Measurements from ENCODE around the gene C1RL.

C1RL gene

DNA sequence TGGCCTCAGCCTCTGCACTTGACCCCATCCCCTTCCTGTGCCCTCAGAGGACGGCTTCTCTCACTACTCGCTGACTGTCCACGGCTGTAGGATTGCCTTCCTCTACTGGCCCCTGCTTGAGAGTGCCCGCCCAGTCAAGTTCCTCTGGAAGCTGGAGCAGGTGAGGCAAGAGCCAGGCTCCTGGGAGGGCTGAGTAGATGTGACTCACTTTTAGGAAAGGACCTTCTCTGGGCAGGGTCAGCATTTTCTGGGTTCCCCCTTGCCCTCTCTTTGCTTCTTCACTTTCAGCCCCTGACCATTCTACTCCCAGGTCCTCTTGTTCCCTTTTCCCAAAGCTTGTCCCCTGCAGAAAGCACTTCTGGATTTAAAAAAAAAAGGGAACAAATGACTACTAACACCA is 28.9 kb upstream of the C1RL start:
- no peak for DNase-seq

DNA sequence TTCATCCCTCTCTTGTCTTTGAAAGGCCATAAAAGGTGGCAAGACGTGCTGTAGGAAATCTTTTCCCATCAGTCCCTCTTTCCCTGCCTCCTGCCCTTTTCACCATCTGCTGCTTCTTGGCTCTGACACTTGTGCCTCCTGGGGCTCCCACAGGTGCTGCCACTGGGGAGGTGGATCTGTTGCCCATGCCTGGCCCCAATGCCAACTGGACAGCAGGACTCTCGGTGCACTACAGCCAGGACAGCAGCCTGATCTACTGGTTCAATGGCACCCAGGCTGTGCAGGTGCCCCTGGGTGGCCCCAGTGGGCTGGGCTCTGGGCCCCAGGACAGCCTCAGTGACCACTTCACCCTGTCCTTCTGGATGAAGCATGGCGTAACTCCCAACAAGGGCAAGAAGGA is 27.7 kb upstream of the C1RL start:
- DNase-seq: no peak

DNA sequence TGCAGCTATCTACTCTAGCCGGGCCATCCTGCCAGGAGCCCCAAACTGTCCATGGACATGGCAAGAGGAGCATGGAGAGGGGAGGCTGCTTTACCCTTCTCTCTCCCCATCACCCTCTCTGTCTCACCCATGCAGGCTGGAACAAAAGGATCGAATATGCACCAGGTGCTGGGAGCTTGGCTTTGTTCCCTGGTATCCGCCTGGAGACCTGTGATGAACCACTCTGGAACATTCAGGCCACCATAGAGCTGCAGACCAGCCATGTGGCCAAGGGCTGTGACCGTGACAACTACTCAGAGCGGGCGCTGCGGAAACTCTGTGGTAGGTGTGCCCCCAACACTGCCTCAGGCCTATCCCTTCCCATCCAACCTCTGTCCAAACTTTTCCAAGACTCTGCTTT is 27.1 kb upstream of the C1RL start:
- no peak for DNase-seq

DNA sequence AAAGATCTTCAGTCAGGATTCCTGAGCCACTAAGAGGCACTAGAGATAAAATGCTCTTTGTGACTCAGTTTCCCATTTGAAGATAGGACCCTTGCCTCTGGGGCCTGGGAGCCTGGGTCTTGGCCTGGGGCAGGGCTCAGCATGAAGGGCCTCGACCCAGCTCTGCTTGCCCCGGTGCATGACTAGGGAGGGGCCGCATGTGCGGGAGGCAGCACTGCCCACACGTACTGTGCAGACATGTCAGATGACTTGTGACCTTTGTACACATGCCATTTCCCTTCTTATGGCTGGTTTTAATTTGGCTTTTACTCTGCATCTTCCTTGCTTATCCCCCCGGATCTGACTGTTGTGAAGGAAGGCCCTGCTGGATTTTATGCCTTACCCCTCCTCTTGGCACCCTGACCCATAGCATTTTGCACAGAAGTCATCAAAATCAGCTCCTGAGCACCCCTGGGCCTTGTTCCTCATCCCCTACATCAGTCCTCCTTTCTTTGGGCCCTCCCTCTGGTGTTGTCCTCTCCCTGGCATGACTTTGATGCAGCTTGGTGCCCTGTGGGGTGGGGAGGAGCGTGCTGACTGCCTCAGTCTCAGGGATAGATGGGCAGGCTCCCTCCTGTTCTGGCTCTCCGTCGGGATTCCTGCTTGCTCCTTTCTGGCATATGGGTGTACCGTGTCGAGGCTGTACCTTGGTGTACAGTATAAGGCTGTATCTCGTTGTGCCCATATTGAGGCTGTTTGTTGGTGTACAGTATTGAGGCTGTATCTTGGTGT is 25.6 kb upstream of the C1RL start:
- no peak for DNase-seq

DNA sequence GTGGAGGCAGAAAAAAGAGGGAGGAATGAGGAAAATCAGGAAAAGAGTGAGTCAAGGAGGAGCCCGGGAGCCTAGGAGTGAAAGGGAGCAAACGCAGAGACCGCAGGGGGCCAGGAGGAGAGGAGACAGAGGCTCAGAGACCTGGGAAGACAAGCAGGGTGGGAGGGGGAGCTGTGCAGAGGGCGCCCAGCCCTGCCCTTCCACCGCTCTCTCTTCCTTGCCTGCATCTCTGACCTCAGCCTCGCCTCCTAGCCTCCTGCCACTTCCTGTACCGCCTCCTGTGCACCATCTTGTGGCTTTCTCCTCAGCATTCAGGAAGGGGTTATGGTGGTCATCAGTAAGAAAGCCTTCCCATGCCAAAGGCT is 22.5 kb upstream of the C1RL start:
- no peak for DNase-seq

DNA sequence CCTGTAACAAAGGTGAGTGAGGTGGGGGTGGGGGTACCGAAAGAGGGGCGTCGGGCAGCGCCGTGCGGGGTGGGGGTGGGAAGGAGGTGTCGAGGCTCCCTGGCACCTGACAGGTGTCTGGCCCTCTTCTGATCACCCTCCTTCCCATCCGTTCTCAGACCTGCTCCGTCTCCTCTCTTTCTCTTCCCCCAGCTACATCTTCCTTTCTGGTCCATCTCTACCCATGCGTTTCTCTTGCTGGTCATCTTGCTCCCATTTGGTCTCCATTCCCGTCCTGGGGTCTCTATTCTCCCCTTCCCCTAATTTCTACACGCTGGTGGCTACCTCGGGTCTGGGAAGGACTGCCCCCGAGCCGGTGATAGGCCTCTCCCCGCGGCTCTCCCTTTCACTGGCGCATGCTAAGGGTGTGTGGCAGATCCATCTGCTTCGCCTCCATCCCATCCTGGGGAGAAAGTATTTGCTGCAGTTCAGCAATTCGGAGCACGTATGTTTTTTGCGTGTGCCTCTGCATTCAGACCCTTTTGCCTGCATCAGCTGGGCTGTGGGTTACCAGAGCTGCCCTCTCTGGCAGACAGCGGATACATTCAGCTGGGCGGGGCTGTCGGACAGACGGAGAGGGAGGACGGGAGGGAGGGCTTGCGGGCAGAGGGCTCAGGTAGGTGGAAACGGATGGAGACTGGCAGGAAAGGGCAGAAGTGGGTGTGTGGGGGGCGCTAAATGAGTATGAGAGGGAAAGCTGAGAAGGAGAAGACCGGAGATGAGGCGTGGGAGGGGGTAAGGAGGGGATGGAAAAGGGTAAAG is 21.9 kb upstream of the C1RL start:
- peak in 31 of 56 donors; percentile 2 to 56 (median 22) for DNase-seq

DNA sequence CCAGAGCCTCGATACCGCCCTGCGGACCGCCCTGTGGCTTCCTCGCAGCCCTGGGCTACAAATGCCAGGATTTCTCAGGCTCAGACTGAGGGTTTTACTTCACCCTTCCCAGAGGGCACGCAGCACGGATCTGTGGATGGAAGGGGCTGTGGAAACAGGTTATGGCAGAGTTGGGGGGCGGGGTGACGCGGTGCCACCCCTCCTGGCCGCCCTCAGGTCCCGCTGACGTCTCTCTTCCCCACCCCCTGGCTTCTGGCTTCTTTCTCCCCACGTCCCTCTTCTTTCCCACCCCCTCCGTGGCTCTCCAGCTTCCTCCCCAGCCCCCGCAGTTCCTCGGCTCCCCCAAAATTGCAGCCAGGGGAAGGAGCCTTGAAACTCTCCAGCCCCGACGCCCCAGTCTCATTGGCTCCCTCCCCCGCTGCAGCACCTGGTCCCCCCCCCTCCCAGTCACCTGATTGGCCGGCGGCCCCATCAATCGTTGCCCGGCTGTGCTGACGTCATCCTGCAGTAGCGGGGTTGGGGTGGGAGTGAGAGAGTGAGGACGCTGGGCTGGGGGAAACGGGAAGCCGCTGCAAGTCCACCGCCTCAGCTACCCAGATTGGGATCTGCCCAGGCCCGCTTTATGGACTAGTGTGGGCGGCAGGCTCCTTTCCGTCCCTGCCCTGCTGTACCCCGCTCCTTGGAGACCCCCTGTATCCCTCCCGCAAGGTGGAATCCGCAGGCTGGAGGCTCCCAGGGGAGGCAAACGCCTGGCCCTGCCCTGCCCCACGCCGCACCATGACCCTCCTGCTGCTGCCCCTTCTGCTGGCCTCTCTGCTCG is 21.1 kb upstream of the C1RL start, which contains the start of gene CLSTN3:
CLSTN3 (plus strand) TSS at position 500 of the 820 bp plus-strand sequence; CDS start at position 778, 278 bp downstream.
- peak in 52 of 56 donors; percentile 21 to 86 (median 71) for DNase-seq

DNA sequence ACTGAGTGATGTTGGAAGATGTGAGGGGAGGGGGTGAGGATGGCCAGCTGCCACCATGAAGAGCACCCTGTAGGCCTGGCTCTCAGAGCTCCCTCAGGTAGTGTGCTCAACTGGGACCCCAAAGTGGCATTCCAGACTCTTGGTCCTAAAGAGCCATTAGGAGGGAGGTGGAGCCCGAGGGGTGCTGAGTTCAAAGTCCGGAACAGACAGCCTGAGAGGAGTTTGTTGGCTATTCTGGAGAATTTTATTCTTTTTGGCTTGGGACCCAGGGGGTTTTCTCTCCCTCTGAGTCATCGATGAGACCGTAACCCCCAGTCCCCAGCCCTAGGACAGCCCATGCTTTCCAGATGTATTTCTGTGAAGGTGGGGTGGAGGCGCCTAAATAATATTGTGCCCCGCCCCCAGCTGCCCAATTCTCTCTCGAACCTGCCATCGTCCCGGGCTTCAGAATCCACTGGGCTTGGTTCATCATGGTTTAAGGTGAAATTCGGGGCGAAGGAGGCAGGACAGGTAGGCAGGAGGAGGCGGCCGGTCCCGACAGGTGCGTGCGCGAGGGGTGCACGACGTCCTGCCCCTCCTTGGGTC is 20.4 kb upstream of the C1RL start:
- no peak for DNase-seq

DNA sequence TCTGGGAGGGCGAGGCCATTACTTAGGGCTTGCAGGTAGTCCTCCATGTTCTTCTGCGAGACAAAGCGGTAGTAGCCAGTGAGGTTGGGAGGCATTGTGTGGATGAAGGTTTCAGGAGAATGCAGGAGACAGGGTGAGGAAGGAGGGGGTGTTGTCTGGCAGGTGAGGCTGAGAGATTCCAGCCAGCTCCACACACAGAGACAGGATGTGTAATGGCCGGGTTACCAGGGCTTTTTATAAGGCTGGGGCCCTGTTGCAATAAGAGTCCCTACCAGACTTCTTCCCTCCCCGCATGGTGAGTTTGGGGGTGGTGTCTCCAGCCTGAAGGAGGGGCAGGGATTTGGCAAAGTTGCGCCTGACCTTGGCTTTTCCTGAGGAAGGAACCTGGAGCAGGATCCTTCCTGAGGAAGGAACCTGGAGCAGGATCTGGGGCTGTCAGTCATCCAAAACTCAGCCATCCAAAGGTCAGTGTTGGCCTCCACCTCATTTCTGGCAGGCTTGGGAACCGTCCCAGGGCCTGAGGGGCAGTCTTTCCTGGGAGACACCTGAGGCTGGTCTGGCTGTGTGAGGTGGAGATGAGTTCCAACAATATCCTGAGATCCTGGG is 19.8 kb upstream of the C1RL start, which contains the start of gene RBP5:
RBP5 (minus strand) TSS at position 209 of the 606 bp plus-strand sequence; CDS start at position 95, 114 bp downstream.
- DNase-seq: no peak

DNA sequence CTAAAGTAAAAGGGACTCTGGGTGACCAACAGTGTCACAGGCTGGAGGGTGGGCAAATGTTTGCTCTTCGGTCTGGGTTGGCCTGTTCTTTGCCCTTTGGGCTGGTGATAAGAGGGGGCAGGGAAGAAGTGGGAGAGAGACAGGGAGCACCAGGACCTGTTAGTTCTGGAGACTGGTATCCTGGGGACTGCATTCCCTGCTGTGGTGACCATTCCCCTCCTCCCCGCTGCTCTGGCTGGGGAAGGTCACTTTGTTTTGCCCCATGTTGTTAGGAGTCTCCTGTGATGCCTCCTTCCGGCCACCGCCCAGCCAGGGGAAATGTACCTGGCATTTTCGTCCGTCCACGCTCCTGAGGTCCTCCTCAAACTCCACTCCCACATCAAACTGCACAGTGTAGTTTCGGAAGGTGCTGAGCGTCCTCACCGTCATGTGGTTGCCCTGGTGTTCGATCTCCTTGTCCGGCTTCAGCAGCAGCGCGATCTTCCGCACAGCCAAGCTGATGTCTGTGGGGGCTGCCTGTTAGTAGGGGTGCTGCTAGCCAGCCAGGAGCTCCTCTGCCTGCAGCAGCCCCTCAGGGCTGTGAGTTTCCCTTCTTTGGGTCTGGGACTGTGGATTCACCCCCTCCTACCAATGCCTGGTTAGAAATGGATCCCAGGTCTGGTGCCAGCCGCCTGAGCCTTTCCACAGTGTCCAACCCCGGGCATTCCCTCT is 19.1 kb upstream of the C1RL start:
- DNase-seq: no peak

DNA sequence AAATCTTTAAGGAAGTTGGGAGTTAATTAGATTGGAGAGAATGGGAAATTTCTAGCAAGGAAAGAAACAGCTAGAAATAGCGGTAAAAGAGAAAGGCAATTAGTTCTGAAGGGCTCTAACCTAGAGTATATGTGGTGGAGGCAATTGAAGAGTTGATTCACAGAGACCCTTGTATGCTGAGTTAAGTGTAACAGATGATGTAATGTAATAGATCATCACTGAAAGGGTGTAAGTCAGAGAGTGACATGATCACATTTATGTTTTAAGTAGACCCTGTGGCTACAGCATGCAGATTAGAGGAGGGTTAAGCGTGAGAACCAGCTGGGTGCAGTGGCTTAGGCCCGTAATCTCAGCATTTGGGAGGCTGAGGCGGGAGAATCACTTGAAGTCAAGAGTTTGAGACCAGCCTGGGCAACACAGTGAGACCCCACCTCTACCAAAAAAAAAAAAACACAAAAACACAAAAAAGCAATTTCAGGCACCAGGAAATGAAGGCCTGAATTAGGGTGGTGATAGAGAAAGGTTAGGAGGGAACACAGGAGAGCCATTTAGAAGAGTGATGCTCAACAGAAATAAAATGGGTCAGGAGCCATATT is 16.7 kb upstream of the C1RL start:
- no peak for DNase-seq

DNA sequence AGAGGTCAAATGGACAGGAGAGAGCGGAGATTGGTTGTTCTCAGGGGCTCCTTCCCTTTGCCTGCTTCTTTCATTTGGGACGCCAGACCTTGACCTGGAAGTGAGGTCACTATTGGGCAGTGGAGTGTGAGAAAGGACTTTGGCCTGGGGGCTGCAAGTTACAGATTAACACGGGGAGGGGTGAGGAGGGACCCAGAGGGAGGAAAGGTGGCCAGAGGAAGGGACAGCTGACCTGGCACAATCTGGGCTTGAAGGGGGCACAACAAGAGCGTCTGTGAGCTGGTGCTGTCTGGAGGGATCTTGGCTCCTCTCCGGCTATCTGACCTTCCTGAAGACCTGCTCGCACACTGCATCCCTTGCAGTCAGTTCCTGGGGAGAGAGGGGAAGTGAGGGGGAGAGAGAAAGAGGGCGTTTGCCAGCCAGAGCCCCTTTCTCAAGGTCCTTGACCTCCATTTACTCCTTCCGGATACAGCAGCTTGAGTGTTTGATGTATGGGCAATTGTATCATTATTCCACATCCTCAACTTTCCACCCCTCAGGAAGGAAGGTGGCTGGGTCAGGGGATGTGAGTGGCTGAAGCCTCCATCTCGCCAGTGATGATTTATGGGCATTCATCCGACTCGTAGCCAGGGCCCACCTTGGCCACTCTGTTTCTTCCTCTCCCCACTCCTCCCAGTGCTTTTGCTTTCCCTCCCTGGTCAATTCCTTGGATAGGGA is 14.9 kb upstream of the C1RL start:
- no peak for DNase-seq

DNA sequence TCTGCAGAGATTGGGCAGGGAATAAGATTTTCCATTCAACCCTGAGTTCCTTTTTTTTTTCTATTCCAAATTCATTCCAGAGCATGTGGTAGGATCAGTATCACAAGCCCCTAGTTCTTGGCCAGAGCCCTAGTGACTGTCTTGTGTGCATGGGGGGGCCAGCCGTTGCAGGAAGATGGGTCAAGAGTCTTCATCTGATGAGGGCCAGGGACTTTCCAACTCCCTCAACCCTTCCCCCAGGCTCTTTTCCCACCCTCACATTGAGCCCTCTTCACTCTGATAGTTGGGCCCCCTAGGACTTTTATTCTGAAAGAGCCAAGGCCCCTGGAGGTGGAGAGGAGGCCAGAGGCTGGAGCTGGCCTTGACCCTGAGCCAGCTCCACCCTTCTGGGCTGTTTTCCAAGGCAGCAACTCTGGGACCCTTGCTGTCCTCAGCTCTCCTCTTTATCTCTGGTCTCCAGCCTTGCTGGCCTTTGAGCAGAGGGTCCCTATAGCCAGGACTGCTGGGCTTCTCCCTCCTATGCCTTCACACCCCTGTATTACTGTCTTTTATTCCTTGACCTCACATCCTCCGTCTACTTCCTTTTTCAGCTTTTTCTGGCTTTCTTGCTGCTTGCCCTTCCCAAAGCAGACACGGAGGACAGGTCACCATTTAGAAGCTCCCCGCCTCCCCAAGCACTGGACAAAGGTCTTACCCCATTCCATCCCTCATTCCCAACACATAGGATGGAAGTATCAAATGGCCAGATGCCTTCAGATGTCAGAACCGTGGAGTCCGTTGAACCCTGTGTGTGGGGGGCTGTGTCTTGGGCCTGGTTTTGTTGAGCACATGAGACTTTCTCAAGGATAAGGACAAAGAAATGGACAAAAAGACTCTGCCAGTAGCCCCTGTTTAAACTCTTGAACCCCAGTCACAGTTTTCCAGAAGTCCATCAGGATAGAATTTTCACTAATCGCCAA is 14.1 kb upstream of the C1RL start:
- DNase-seq: no peak

DNA sequence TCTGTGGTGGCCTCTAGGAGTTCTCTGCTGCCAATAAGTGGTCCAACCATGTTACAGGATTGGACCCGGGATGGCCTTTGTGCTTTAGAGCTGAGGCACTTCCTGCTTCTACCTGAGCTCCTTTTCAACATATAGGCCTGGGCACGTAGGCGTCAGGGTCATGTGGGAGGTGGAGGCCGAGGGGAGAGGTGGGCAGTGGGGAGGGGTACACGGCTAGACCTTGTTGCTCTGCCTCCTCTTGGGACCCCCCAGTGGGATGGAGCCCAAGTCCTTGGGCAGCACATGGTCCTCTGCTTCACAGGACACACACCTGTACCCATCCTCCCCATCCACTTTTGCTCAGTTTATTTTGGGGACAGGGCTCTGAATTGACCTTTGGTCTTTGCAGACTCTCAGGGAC is 12.3 kb upstream of the C1RL start:
- DNase-seq: no peak

DNA sequence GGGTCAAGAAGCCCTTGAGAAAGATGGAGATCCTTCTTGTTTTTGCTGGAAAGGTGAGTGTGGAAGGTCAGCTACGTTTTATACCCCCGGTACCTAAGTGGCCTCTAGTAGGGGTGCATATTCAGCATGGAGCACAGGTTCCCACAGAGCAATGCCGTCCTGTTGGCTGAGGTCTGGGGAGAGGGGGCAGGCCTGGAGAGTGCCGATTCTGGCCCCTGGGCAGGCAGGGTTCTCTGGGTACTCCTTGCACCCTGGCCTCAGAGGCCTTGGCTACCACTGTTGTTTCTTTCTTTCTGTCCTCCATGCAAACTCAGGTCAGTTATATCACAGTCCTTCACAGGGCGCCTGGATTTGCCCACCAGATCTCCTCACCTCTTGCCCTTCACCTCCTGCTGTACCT is 11.2 kb upstream of the C1RL start:
- DNase-seq: no peak

DNA sequence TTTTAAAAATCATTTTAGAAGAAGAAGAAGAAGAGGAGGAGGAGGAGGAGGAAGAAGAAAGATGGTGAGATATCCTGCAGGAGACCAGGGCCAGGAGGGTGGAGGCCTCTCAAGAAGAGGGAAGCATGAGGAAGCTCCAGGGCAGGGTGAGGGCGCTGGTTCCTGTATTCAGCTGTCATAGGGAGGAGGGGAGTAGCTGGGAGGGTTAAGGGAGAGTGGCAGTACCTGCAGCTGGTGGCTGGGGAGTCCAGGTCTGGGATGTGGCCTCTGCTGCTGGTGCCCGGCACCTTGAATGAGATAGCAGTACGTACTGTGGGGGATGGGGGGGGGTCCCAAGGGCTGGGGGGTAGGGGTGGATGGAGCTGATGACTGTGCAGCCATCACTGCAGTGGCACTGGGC is 9.9 kb upstream of the C1RL start:
- DNase-seq: no peak

DNA sequence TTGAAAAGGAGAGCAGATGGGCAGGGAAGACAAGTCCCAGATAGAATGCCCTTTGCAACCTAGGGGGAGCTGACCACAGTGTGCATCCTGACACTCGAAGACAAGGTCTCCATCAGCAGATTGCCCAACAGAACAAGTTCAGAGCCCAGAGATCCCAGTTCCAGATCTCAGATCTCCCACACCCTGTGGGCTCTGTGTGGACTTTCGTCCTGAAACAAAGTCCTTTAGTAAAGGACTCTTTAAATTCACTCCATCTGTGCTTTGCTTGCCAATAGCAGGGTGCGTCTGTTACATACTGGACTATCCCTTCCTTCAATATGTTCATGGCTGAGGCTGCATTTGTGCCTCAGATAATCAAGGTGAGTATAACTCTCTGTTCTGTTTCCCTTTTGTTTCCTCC is 8.7 kb upstream of the C1RL start:
- DNase-seq: no peak

DNA sequence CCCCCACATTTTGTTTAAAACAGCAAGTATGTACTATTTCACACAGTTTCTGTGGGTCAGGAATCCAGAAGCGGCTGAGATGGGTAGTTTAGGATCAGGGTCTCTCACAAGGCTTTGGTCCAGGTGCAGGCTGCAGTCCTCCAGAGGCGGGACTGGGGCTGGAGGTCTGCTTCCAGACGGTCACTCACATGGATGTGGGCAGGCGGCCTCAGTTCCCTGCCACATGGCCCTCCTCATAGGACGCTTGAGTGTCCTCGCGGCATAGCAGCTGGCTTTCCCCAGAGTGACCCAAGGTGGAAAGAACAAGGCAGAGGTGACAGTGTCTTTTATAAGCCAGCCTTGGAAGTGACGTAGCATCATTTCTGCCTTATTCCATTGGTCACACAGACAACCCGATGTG is 7.9 kb upstream of the C1RL start:
- DNase-seq: no peak
